Measurements from ENCODE around the gene HIVEP2.
A peak's percentile ranks its signal among the peaks of the same experiment; 100 is the strongest.

The HIVEP2 gene

DNA sequence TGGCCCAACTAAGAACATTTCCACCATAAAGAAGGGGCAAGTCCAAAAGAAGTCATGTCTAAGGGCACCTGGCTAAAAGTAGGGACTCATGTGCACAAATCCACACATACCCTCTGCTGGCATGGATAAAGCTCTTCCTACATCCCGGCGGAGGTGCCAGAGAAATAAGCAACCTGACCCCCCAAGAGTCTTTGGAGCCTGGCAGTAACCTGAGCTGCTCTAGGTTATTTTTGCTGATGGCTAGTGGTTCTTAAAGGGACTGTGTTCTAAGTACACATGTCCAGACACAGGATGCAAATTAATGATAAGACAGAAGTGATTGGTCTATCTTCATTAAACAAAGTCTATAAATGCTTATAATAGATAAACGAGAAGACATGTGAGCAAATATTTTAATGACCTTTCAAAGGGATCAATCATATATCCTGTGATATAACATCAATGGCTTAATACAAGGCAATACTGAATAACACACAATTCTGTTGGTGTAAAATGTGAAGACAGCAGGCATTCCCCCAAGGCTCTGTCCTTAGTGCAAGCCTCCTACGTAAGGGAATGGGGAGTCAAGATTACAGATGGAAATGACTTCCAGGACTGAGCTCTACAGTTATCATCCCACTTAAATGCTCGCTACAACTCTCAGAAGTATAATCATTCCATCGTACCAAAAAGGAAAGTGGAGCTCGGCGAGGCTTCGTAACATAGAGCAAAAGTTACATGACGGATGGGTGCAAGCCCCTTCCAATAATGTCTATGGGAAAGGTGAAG is 52.5 kb downstream of the HIVEP2 start:
- TF ChIP-seq PAX5 (IDR thresholded peaks at IDR 0.05; ENCODE audit: insufficient read depth, low read length, severe bottlenecking) (no peak), TAF1 (IDR thresholded peaks at IDR 0.05; ENCODE audit: low read depth, low read length) (no peak), POU2F2 (IDR thresholded peaks at IDR 0.05; ENCODE audit: low read depth, low read length) (no peak), POLR2A (IDR thresholded peaks at IDR 0.05; ENCODE audit: low read depth, low read length) (no peak), POLR2AphosphoS5 (IDR thresholded peaks at IDR 0.05; ENCODE audit: low read depth, low read length) (no peak), SPI1 (IDR thresholded peaks at IDR 0.05; ENCODE audit: low read depth, low read length) (no peak)
- FAIRE-seq (peak; percentile 71), DNase-seq (ENCODE audit: insufficient read length, low spot score) (no peak)

DNA sequence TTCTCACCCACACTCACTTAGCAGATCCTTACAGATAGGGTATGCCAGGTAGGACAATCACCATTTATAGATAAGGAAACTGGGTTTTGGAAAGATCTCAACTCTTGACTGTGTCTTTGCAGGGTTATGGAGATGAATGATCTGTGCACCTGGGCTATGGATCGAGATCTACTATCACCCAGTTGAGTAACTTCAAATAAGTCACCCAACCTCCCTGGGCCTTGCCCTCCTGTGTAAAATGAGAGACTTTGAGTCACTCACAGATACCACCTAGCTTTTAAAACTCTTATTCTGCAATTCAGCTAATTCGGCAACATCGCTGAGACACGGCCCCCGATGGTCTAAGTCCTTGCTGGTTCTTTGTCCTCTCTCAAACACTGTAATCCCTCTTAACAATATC is 53.5 kb downstream of the HIVEP2 start:
- FAIRE-seq (no peak), DNase-seq (ENCODE audit: insufficient read length, low spot score) (no peak)
- TF ChIP-seq PAX5 (IDR thresholded peaks at IDR 0.05; ENCODE audit: insufficient read depth, low read length, severe bottlenecking) = no peak
- no peak for TF ChIP-seq POLR2AphosphoS5 (IDR thresholded peaks at IDR 0.05; ENCODE audit: low read depth, low read length)
- no peak for TF ChIP-seq SPI1 (IDR thresholded peaks at IDR 0.05; ENCODE audit: low read depth, low read length)
- no peak for TF ChIP-seq POLR2A (IDR thresholded peaks at IDR 0.05; ENCODE audit: low read depth, low read length)
- no peak for TF ChIP-seq POU2F2 (IDR thresholded peaks at IDR 0.05; ENCODE audit: low read depth, low read length)
- no peak for TF ChIP-seq TAF1 (IDR thresholded peaks at IDR 0.05; ENCODE audit: low read depth, low read length)

DNA sequence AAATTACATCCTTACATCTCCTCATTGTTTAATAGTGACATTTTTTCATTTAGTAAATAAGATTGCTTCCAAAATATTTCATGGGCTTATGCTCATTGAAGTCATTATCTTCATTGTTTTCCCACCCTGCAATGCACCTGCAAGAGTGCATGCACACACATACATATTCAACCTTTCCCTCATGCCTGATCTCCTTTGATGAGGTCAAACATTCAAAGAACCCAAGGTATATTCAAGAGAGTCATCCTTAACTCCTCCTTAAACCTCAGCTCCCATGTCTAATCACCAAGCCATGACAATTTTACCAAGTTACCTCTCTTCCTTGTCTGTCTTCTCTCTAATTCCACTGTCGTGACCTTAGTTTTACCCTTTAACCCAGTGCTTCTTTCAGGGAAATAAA is 56.5 kb downstream of the HIVEP2 start:
- FAIRE-seq (no peak), DNase-seq (ENCODE audit: insufficient read length, low spot score) (no peak)
- no peak for TF ChIP-seq POLR2AphosphoS5 (IDR thresholded peaks at IDR 0.05; ENCODE audit: low read depth, low read length)
- no peak for TF ChIP-seq POLR2A (IDR thresholded peaks at IDR 0.05; ENCODE audit: low read depth, low read length)
- TF ChIP-seq SPI1 (IDR thresholded peaks at IDR 0.05; ENCODE audit: low read depth, low read length) = no peak
- TF ChIP-seq POU2F2 (IDR thresholded peaks at IDR 0.05; ENCODE audit: low read depth, low read length) = no peak
- TF ChIP-seq TAF1 (IDR thresholded peaks at IDR 0.05; ENCODE audit: low read depth, low read length) = no peak
- no peak for TF ChIP-seq PAX5 (IDR thresholded peaks at IDR 0.05; ENCODE audit: insufficient read depth, low read length, severe bottlenecking)

DNA sequence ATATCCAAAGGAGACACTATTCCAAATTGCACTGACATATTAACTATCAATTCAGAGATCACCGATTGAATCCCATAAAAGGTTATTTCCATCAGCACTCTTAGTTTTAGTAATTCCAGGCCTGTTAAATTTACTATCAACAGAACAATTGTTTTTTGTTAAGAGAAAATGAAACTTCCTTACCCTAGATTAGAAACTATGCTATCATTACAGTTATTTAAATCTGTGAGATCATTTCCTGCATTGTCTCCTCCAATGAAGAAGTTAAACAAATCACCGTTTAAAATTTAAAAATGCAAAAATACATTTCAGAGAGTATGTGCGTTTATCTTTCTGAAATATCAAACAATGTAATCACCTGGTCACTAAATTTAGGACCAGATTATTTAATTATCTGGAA is 57.5 kb downstream of the HIVEP2 start:
- no peak for FAIRE-seq
- TF ChIP-seq POLR2A (IDR thresholded peaks at IDR 0.05; ENCODE audit: low read depth, low read length) (no peak), PAX5 (IDR thresholded peaks at IDR 0.05; ENCODE audit: insufficient read depth, low read length, severe bottlenecking) (no peak), POU2F2 (IDR thresholded peaks at IDR 0.05; ENCODE audit: low read depth, low read length) (no peak)

DNA sequence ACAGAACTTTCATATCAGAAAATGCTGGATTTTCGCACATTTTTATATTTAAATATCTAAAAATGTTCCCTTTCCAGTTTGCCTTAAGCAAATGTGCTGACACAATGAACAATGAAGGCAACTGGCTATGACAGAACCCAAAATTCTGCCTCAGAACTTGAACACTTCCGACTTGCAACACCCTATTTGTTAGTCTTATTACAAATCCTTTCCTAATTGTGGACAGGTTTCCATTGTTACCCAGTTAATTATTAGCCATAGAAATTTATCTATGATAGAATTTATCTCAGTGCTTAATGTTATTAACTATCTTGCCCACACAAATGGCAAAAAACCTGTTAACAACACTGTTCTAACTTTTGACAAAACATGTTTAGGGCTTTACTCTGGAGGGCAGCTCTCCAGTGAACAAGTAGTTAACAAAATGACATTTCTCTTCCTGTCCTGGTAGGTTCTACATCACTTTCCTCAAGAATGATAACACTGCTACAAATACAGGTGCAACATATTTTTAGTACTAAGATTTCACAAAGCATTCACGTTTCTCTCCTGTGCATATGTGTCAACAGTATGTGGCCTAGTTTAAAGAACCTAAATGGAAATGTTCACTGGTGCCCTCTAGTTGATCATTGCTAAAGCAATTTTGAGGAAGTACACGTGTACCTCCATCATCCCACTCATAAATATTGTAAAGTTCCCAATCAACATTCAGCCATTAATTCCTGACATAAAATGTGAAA is 58.4 kb downstream of the HIVEP2 start:
- TF ChIP-seq SPI1 (IDR thresholded peaks at IDR 0.05; ENCODE audit: low read depth, low read length) (peak; percentile 53), TAF1 (IDR thresholded peaks at IDR 0.05; ENCODE audit: low read depth, low read length) (0 out of 2 replicates have a peak, but pooled peaks have one; percentile 26), POLR2AphosphoS5 (IDR thresholded peaks at IDR 0.05; ENCODE audit: low read depth, low read length) (no peak), PAX5 (IDR thresholded peaks at IDR 0.05; ENCODE audit: insufficient read depth, low read length, severe bottlenecking) (no peak), POU2F2 (IDR thresholded peaks at IDR 0.05; ENCODE audit: low read depth, low read length) (no peak), POLR2A (IDR thresholded peaks at IDR 0.05; ENCODE audit: low read depth, low read length) (no peak)
- peak; percentile 90 for FAIRE-seq
- DNase-seq (ENCODE audit: insufficient read length, low spot score) = no peak

More for the DNA sequence above, 57.5 kb downstream of the HIVEP2 start:
- DNase-seq (ENCODE audit: insufficient read length, low spot score) = no peak

DNA sequence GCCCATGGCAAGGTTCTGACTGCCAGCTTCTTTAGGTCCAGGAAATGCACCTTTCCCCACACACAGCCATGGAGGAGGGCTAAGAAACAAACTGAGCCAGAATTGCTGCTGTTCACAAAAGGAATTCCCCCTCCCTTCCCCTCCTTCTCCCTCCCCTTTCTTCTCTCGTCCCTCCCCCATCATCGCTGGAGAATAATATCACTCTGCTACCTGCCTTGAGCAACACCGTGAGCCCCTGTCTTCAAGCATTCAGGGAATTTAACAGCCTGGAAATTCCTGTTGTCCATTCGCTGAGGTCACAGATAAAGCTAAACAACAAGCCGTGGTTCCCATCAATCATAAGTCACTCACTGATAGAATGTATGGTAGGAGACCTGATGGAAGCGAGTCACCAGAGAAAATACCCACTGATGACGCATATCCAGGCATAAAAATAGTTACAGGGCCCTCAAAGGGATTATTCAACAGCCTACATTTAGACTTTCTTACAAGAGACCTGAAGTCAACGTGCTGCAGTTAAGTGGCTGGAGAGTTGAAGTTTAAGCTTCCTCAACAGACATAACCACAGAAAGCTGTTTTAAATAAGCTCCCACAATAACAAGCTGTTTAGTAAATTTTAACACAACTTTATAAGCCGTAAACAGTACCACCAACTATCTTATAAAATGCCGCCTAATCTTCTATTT is 59.7 kb downstream of the HIVEP2 start:
- FAIRE-seq (peak; percentile 92), DNase-seq (ENCODE audit: insufficient read length, low spot score) (no peak)
- TF ChIP-seq SPI1 (IDR thresholded peaks at IDR 0.05; ENCODE audit: low read depth, low read length) (no peak), PAX5 (IDR thresholded peaks at IDR 0.05; ENCODE audit: insufficient read depth, low read length, severe bottlenecking) (no peak), POLR2AphosphoS5 (IDR thresholded peaks at IDR 0.05; ENCODE audit: low read depth, low read length) (peak; percentile 38; the same call in 1 of the 2 replicates), POU2F2 (IDR thresholded peaks at IDR 0.05; ENCODE audit: low read depth, low read length) (peak; percentile 42; the same call in 1 of the 2 replicates), POLR2A (IDR thresholded peaks at IDR 0.05; ENCODE audit: low read depth, low read length) (peak; percentile 35; the same call in 1 of the 2 replicates), TAF1 (IDR thresholded peaks at IDR 0.05; ENCODE audit: low read depth, low read length) (peak; percentile 59; the same call in 1 of the 2 replicates)

DNA sequence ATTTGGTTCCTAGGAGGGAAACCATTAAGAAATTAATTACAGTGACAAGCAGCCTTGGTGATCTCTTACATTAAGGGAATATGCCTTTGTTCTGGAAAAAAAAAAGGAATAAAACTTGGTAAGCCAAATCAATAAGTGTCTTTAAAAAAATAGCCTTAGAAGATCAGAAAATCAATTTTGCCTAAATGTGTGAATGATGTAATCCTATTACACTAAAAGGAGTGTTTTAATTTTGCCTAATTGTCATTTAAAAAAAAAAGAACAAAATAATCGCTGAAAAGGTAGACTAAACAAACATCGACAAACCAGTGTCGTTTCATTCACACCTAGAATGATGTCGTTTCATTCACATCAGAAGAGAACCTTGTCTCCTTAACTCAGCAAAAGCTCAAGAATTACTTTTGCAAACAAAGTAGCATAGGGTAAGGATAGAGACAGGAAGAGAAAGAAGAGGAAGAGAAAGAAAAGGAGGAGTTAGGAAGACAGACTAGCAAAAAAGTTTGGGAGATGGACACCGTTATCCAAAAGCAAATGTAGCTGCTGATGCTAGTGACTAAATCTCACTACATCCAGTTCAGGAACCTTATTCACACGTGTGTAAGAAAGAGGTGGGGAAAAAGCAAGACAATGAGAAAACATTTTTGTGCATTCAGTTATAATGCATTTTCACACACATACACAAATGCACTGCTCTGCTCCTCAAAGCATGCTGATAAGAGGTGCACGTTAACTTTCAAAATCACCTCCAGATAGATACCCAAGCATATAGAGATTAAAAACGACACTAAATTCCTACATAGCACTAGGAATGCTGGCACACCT is 60.6 kb downstream of the HIVEP2 start:
- TF ChIP-seq POLR2A (IDR thresholded peaks at IDR 0.05; ENCODE audit: low read depth, low read length) (no peak), POU2F2 (IDR thresholded peaks at IDR 0.05; ENCODE audit: low read depth, low read length) (no peak), POLR2AphosphoS5 (IDR thresholded peaks at IDR 0.05; ENCODE audit: low read depth, low read length) (no peak), SPI1 (IDR thresholded peaks at IDR 0.05; ENCODE audit: low read depth, low read length) (no peak), PAX5 (IDR thresholded peaks at IDR 0.05; ENCODE audit: insufficient read depth, low read length, severe bottlenecking) (no peak), TAF1 (IDR thresholded peaks at IDR 0.05; ENCODE audit: low read depth, low read length) (no peak)
- DNase-seq (ENCODE audit: insufficient read length, low spot score) (no peak), FAIRE-seq (peak; percentile 74)

DNA sequence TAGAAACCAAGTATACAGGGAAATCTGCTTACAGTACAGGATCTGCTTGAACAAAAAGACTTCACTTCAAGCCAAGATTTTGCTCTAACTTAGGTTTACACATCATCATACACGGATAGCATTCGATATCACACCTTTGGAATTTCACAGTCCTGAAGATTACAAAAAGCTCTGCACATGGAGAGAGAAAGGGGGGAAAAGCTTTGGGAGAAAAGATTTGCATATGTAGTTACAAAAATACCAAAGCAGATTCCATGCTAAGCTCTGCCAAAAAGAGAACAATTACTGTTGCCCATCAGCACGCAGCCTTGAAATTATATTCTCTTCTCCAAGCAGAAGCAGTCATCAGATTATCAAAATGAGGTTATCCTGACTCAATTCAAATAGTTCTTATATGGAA is 62.0 kb downstream of the HIVEP2 start:
- TF ChIP-seq TAF1 (IDR thresholded peaks at IDR 0.05; ENCODE audit: low read depth, low read length) (no peak), POLR2A (IDR thresholded peaks at IDR 0.05; ENCODE audit: low read depth, low read length) (no peak), PAX5 (IDR thresholded peaks at IDR 0.05; ENCODE audit: insufficient read depth, low read length, severe bottlenecking) (no peak), POLR2AphosphoS5 (IDR thresholded peaks at IDR 0.05; ENCODE audit: low read depth, low read length) (no peak), POU2F2 (IDR thresholded peaks at IDR 0.05; ENCODE audit: low read depth, low read length) (no peak), SPI1 (IDR thresholded peaks at IDR 0.05; ENCODE audit: low read depth, low read length) (no peak)
- FAIRE-seq (peak; percentile 47), DNase-seq (ENCODE audit: insufficient read length, low spot score) (no peak)

Data from GM12891 (cell line).